HCT116 (cell line): ENCODE results near the gene PBXIP1.

Experiments used
- CTCF ChIP-seq, 3 experiments: fragments of 200-600 bp in 1 of 3; sonication (generic) in 1 of 3; IDR thresholded peaks in 2 of 3; conservative IDR thresholded peaks in 1 of 3; 2 replicates each; pipeline ENCODE4 v1.5.1; 2012 to 2017; ENCODE audit warnings: low read depth in 2 of 3, low read length in 2 of 3, antibody characterized with exemption in 1 of 3, borderline replicate concordance in 1 of 3, control low read depth in 1 of 3, mild to moderate bottlenecking in 1 of 3, mixed read lengths in 1 of 3, mixed run types in 1 of 3, moderate library complexity in 1 of 3; ENCODE audit not compliant: insufficient read depth in 1 of 3
- EZH2phosphoT487 ChIP-seq: fragments of 200-600 bp; IDR thresholded peaks from 2 replicates; pipeline ENCODE4 v1.6.1; 2018; ENCODE audit warnings: antibody characterized with exemption, borderline replicate concordance
- POLR2A ChIP-seq: IDR thresholded peaks from 2 replicates; pipeline ENCODE4 v1.7.0; 2011; ENCODE audit warnings: borderline replicate concordance; ENCODE audit not compliant: insufficient read depth, insufficient read length; ENCODE audit errors: extremely low read depth
- POLR2AphosphoS5 ChIP-seq: IDR thresholded peaks from 2 replicates; pipeline ENCODE4 v1.6.1; 2011; ENCODE audit warnings: mild to moderate bottlenecking, low read depth, low read length, moderate library complexity
- RAD21 ChIP-seq: IDR thresholded peaks from 2 replicates; pipeline ENCODE4 v1.6.1; 2012; ENCODE audit warnings: low read depth, mild to moderate bottlenecking
- SP1 ChIP-seq: IDR thresholded peaks from 2 replicates; pipeline ENCODE4 v1.6.1; 2012; ENCODE audit warnings: low read depth
- YY1 ChIP-seq: IDR thresholded peaks from 2 replicates; pipeline ENCODE4 v1.6.1; 2011; ENCODE audit warnings: low read length, low read depth, moderate library complexity, mild to moderate bottlenecking; ENCODE audit not compliant: insufficient replicate concordance; ENCODE audit errors: extremely low read depth

GRCh38 chr1:155000726-155001424 lies 45.0 kb upstream of the PBXIP1 start:
- TF ChIP-seq SP1 (no peak), POLR2A (peak; percentile 10), YY1 (peak; percentile 71), CTCF (IDR thresholded peaks at IDR 0.05 in 2 of 3, conservative IDR thresholded peaks at IDR 0.05 in 1 of 3; ENCODE audit: borderline replicate concordance in 1 of 3, insufficient read depth in 1 of 3, low read depth in 2 of 3, low read length in 2 of 3) (no peak), RAD21 (no peak), EZH2phosphoT487 (no peak), POLR2AphosphoS5 (peak; percentile 82)
